GM19455 (cell line): ENCODE data around the gene ITGA1.
"Not testable (repeated sequence)": the region's sequence is repeated elsewhere in the genome, so short reads cannot be mapped to it uniquely, and the experiment has no call there.

Source experiments
- ATAC-seq: cut with Tn5 transposase; IDR thresholded peaks from one replicate; pipeline ENCODE4 v1.9.1; 2021; ENCODE audit not compliant: unreplicated experiment

The ITGA1 gene

GRCh38 chr5:52787600-52788504 lies at the start of gene ITGA1, which contains the start of gene PELO:
ITGA1 (plus strand) TSS chr5:52787916; CDS start chr5:52788354, 438 bp downstream.
PELO (plus strand) TSS chr5:52787916; CDS start chr5:52800395, 12,479 bp downstream.
- ATAC-seq, result peak; percentile 72

- no peak for ATAC-seq
These were observed 49.6 kb upstream of the ITGA1 start for GRCh38 chr5:52738095-52738506.

GRCh38 chr5:52740007-52740406 lies 47.7 kb upstream of the ITGA1 start:
- no peak for ATAC-seq

- ATAC-seq, result no peak
These were observed 44.7 kb upstream of the ITGA1 start for GRCh38 chr5:52743012-52743411.

- no peak for ATAC-seq
These were observed 44.2 kb upstream of the ITGA1 start for GRCh38 chr5:52743529-52743928.

- no peak for ATAC-seq
These were observed 43.7 kb upstream of the ITGA1 start for GRCh38 chr5:52743970-52744369.

- not testable (repeated sequence) for ATAC-seq
These were observed 42.8 kb upstream of the ITGA1 start for GRCh38 chr5:52744867-52745458.

GRCh38 chr5:52746539-52746938 lies 41.2 kb upstream of the ITGA1 start:
- ATAC-seq, result no peak

- no peak for ATAC-seq
These were observed 39.1 kb upstream of the ITGA1 start for GRCh38 chr5:52748590-52748989.

- ATAC-seq, result no peak
These were observed 38.0 kb upstream of the ITGA1 start for GRCh38 chr5:52749666-52750065.

GRCh38 chr5:52751137-52751536 lies 36.6 kb upstream of the ITGA1 start:
- ATAC-seq, result no peak

GRCh38 chr5:52754051-52754450 lies 33.7 kb upstream of the ITGA1 start:
- no peak for ATAC-seq

- no peak for ATAC-seq
These were observed 30.2 kb upstream of the ITGA1 start for GRCh38 chr5:52757527-52757926.

GRCh38 chr5:52758014-52758413 lies 29.7 kb upstream of the ITGA1 start:
- no peak for ATAC-seq

- no peak for ATAC-seq
These were observed 28.4 kb upstream of the ITGA1 start for GRCh38 chr5:52759331-52759730.

GRCh38 chr5:52760695-52761366 lies 26.9 kb upstream of the ITGA1 start:
- no peak for ATAC-seq

- ATAC-seq, result no peak
These were observed 20.4 kb upstream of the ITGA1 start for GRCh38 chr5:52767217-52767743.

GRCh38 chr5:52767766-52768480 lies 19.8 kb upstream of the ITGA1 start:
- ATAC-seq, result no peak

GRCh38 chr5:52769061-52769460 lies 18.7 kb upstream of the ITGA1 start:
- no peak for ATAC-seq

- no peak for ATAC-seq
These were observed 17.3 kb upstream of the ITGA1 start for GRCh38 chr5:52770287-52770939.
